ENCODE results near the gene PM20D1. TPM values are rescaled to one million over a fixed set of nuclear protein-coding genes. Genes with fewer than 3 reads are reported as not detected.
A peak's percentile ranks its signal among the peaks of the same experiment; 100 is the strongest.

Gene PM20D1
- total RNA-seq, 1 experiment from 2014 or later: not detected

- Histone ChIP-seq H3K9me3 (peaks cover under 1% of the 10 kb centered on the region), H3K36me3 (no peaks in the 10 kb centered on the region), H3K27me3 (no peaks in the 10 kb centered on the region), H3K4me3 (no peak overlapping the region)
- DNase-seq: no peak
Measured at GRCh38 chr1:205817364-205817763, 32.6 kb downstream of the PM20D1 start.

- no peak for DNase-seq
- no peaks in the 10 kb centered on the region for H3K27me3 ChIP-seq
- peaks cover 14% of the 10 kb centered on the region for H3K36me3 ChIP-seq
Measured at GRCh38 chr1:205813755-205814058, 36.2 kb downstream of the PM20D1 start.

GRCh38 chr1:205812878-205813754, 36.8 kb downstream of the PM20D1 start, which contains the start of gene SLC41A1:
TSS of gene SLC41A1 (minus strand) at chr1:205813198. CDS start at chr1:205810441, 2,757 bp downstream.
- H3K27me3 ChIP-seq: no peaks in the 10 kb centered on the region
- no peaks in the 10 kb centered on the region for H3K9me3 ChIP-seq
- peaks cover 19% of the 10 kb centered on the region for H3K36me3 ChIP-seq
- peak within 1 kb of the TSS; percentile 77 for H3K4me3 ChIP-seq
- peak; percentile 93 for DNase-seq

More at GRCh38 chr1:205813755-205814058, 36.2 kb downstream of the PM20D1 start:
- Histone ChIP-seq H3K4me3 (peak overlapping the region; percentile 77), H3K9me3 (no peaks in the 10 kb centered on the region)

- peak; percentile 39 for DNase-seq
- Histone ChIP-seq H3K9me3 (no peaks in the 10 kb centered on the region), H3K4me3 (peak overlapping the region; percentile 77), H3K27me3 (no peaks in the 10 kb centered on the region), H3K36me3 (peaks cover 21% of the 10 kb centered on the region)
Measured at GRCh38 chr1:205812271-205812877, 37.6 kb downstream of the PM20D1 start.

GRCh38 chr1:205811660-205812059, 38.3 kb downstream of the PM20D1 start:
- H3K4me3 ChIP-seq: peak overlapping the region; percentile 77
- peaks cover 25% of the 10 kb centered on the region for H3K36me3 ChIP-seq
- no peaks in the 10 kb centered on the region for H3K9me3 ChIP-seq
- no peaks in the 10 kb centered on the region for H3K27me3 ChIP-seq
- DNase-seq: peak; percentile 23

- Histone ChIP-seq H3K9me3 (no peaks in the 10 kb centered on the region), H3K36me3 (peaks cover 30% of the 10 kb centered on the region), H3K27me3 (no peaks in the 10 kb centered on the region), H3K4me3 (no peak overlapping the region)
- no peak for DNase-seq
Measured at GRCh38 chr1:205810448-205811157, 39.3 kb downstream of the PM20D1 start.

- Histone ChIP-seq H3K9me3 (no peaks in the 10 kb centered on the region), H3K36me3 (peaks cover 33% of the 10 kb centered on the region), H3K27me3 (no peaks in the 10 kb centered on the region), H3K4me3 (no peak overlapping the region)
- no peak for DNase-seq
Measured at GRCh38 chr1:205809942-205810345, 40.0 kb downstream of the PM20D1 start.

- Histone ChIP-seq H3K9me3 (no peaks in the 10 kb centered on the region), H3K36me3 (peaks cover 38% of the 10 kb centered on the region), H3K27me3 (no peaks in the 10 kb centered on the region), H3K4me3 (no peak overlapping the region)
- DNase-seq: no peak
Measured at GRCh38 chr1:205809469-205809868, 40.5 kb downstream of the PM20D1 start.

- H3K9me3 ChIP-seq: no peaks in the 10 kb centered on the region
- H3K27me3 ChIP-seq: no peaks in the 10 kb centered on the region
- H3K36me3 ChIP-seq: peaks cover 56% of the 10 kb centered on the region
- peak; percentile 55 for DNase-seq
- no peak overlapping the region for H3K4me3 ChIP-seq
Measured at GRCh38 chr1:205805082-205805711, 44.7 kb downstream of the PM20D1 start.

- no peaks in the 10 kb centered on the region for H3K27me3 ChIP-seq
- no peaks in the 10 kb centered on the region for H3K9me3 ChIP-seq
- DNase-seq: no peak
- peaks cover 54% of the 10 kb centered on the region for H3K36me3 ChIP-seq
- H3K4me3 ChIP-seq: no peak overlapping the region
Measured at GRCh38 chr1:205804605-205805004, 45.3 kb downstream of the PM20D1 start.

GRCh38 chr1:205803986-205804385, 45.9 kb downstream of the PM20D1 start:
- Histone ChIP-seq H3K27me3 (no peaks in the 10 kb centered on the region), H3K4me3 (no peak overlapping the region), H3K9me3 (no peaks in the 10 kb centered on the region), H3K36me3 (peaks cover 54% of the 10 kb centered on the region)
- DNase-seq: no peak

GRCh38 chr1:205802060-205802459, 47.9 kb downstream of the PM20D1 start:
- H3K4me3 ChIP-seq: no peak overlapping the region
- H3K27me3 ChIP-seq: no peaks in the 10 kb centered on the region
- no peak for DNase-seq
- peaks cover 58% of the 10 kb centered on the region for H3K36me3 ChIP-seq
- H3K9me3 ChIP-seq: no peaks in the 10 kb centered on the region

GRCh38 chr1:205800981-205801703, 48.8 kb downstream of the PM20D1 start:
- no peaks in the 10 kb centered on the region for H3K27me3 ChIP-seq
- peaks cover 61% of the 10 kb centered on the region for H3K36me3 ChIP-seq
- no peak for DNase-seq
- no peaks in the 10 kb centered on the region for H3K9me3 ChIP-seq
- H3K4me3 ChIP-seq: no peak overlapping the region

- H3K4me3 ChIP-seq: no peak overlapping the region
- peaks cover 61% of the 10 kb centered on the region for H3K36me3 ChIP-seq
- DNase-seq: no peak
- H3K9me3 ChIP-seq: no peaks in the 10 kb centered on the region
- no peaks in the 10 kb centered on the region for H3K27me3 ChIP-seq
Measured at GRCh38 chr1:205800427-205800826, 49.5 kb downstream of the PM20D1 start.

GRCh38 chr1:205798577-205798976, 51.4 kb downstream of the PM20D1 start:
- Histone ChIP-seq H3K4me3 (no peak overlapping the region), H3K9me3 (no peaks in the 10 kb centered on the region), H3K27me3 (no peaks in the 10 kb centered on the region), H3K36me3 (peaks cover 65% of the 10 kb centered on the region)
- DNase-seq: no peak

GRCh38 chr1:205797168-205797567, 52.8 kb downstream of the PM20D1 start:
- no peak for DNase-seq
- H3K4me3 ChIP-seq: no peak overlapping the region
- H3K36me3 ChIP-seq: peaks cover 69% of the 10 kb centered on the region
- no peaks in the 10 kb centered on the region for H3K9me3 ChIP-seq
- no peaks in the 10 kb centered on the region for H3K27me3 ChIP-seq

All from MG63 (cell line).